Gastroesophageal sphincter (tissue), 3 donors: Measurements from ENCODE around the gene ALPL.

Experiments
- POLR2A ChIP-seq, 2 donors: fragments of 450-650 bp; IDR thresholded peaks; one replicate each; pipeline ENCODE4 v1.6.1; 2017; ENCODE audit warnings: antibody characterized with exemption in 2 of 2, mild to moderate bottlenecking in 2 of 2, moderate library complexity in 1 of 2
- TF ChIP-seq, protein P1 (sequence below), 4 experiments: fragments of 200-600 bp in 2 of 4; fragments of 450-650 bp in 2 of 4; sonication (generic) in 1 of 4; IDR thresholded peaks; one replicate each; pipeline ENCODE4 v1.5.1; 2017 to 2019; ENCODE audit warnings: antibody characterized with exemption in 4 of 4, mild to moderate bottlenecking in 2 of 4, moderate library complexity in 2 of 4

DNA sequence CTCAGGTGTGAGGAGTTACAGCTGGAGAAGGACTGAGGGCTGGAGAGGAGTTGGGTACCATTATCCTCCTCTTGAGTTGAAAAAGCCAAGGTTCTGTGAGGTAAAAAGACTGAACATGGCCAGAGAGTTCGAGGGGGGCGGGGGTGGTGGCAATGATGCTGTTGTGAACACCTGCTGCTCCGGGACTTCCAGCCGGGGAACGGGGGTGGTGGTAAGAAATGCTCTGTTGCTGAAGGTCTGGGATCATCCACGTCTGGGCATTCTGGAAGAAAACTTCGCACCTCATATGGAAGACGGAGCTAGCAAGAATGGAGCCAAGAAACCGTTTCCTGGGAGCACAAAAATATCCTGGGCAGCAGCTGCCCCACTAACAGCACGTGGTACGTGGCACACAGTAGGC lies 20.1 kb upstream of the ALPL start:
- TF ChIP-seq, protein P1, sequence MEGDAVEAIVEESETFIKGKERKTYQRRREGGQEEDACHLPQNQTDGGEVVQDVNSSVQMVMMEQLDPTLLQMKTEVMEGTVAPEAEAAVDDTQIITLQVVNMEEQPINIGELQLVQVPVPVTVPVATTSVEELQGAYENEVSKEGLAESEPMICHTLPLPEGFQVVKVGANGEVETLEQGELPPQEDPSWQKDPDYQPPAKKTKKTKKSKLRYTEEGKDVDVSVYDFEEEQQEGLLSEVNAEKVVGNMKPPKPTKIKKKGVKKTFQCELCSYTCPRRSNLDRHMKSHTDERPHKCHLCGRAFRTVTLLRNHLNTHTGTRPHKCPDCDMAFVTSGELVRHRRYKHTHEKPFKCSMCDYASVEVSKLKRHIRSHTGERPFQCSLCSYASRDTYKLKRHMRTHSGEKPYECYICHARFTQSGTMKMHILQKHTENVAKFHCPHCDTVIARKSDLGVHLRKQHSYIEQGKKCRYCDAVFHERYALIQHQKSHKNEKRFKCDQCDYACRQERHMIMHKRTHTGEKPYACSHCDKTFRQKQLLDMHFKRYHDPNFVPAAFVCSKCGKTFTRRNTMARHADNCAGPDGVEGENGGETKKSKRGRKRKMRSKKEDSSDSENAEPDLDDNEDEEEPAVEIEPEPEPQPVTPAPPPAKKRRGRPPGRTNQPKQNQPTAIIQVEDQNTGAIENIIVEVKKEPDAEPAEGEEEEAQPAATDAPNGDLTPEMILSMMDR (IDR thresholded peaks at IDR 0.05) = no peak
- no peak for TF ChIP-seq POLR2A (IDR thresholded peaks at IDR 0.05)
